Stimulated activated CD8-positive, alpha-beta memory T cell treated with anti-CD3 and anti-CD28 coated beads, Interleukin-4, amount 100 ng/mL, for 48 hours (primary cell): ENCODE measurements around the gene BOD1L1.
A peak's percentile ranks its signal among the peaks of the same experiment; 100 is the strongest.

Experiments used
- DNase-seq: peaks from one replicate; pipeline ENCODE4 v3.0.0-alpha.2; 2020

Gene BOD1L1

DNA sequence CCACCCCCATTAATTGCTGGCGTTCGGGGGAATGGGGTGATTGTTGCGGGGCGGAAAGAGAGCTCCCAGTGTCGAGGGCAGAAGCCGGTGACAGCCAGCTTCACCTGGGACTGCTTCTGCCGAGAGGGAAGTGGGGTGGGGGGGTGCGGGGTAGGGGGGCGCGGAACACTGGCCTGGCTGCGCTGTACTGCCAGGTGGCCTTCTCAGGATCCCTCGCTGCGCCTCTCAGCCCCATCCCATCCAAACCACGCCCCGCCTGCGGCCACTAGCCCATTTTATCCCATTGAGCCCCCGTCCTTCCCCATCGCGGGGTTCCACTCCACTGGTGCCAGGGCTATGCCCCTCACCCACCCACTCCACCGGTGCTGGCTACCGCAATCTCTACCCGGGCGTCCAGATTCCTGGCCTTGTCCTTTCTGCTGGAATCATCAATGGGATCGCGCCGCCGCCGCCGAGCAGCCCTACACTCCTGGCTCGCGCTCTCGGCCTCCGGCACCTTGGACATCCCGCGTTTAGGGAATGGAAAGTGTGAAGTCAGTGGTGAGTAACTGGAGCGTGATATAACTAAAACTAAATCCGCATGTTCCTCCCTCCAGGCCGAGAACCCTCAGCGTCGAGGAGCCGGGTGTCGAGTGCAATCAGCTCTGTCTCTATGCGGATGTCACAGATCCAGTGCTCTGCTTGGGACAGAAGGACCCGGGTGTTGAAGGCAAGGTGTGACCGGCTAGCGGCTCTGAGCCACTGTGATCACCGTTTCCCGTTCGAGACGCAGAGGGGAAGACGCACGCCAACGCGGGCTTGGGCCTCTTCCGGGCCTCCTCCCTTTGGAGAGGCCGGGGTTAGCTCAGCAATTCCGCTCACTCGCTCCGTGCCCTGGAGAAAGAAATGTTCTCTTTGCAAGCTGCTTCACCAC is 103.7 kb downstream of the BOD1L1 start:
- peak; percentile 22 for DNase-seq

- DNase-seq = no peak
These were observed 104.4 kb downstream of the BOD1L1 start for GRCh38 chr4:13523105-13523477.

DNA sequence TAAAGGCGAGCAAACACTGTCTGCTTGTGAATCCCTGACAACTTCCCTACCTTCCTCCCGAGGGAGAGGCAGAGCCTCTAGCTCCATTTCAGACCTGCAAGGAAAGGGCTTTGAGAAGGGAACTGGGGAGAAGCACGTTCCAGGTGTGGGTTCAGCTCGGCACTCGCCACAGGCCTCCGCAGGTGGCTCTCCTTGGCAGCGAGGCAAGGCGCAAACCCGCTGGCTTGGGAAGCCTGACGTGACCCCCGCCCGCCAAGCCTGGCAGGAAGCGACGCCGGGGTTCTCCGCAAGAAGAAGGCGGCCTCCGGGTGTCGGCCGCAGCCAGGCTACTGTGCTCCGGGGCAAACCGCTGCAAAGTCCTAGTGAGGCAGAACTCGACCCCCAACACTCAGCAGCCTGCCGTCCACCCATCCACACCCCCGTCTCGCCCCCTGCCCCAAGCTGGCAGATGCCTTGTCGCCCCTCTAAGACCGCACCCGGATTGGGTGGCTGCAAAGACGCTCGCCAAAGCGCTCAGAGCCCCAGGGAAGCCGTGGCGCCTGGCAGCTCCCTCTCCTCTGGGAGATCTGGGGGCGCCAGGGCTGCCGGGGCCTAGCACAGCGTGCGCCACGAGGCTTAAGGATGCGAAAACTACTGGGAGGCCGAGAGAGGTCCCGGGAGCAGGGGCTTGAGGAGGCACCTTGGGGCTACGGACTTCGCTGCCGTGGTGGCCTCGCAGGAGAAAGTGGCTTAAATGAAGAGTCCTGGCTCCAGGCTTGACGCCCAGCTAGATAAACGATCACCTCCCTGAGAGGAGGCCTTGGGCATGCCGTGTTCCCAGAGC is 105.0 kb downstream of the BOD1L1 start:
- DNase-seq = peak; percentile 34

DNA sequence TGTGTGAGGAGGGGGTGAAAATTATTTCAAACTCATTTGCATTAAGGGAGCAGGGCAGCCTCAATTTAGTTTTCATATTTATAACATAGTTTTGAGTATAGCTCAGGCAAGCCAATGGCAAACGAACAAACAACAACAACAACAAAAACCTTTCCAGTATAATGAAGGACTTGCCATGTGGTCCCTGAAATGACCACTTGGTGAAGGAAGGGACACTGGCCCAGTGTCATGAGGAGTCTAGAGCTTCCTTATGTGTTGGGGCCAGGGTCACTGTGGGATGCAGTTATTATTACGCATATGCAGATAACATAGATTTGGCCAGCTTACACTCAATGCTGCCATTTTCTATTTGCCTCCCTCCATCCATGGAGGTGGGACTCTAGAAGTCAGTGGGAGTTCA is 106.5 kb downstream of the BOD1L1 start:
- DNase-seq = no peak
